Activated CD8-positive, alpha-beta memory T cell treated with anti-CD3 and anti-CD28 coated beads, Interleukin-2, amount 50 U/mL, for 4 hours (primary cell): ENCODE measurements around the gene DBF4B.
"Not testable (repeated sequence)": the region's sequence is repeated elsewhere in the genome, so short reads cannot be mapped to it uniquely, and the experiment has no call there.

ENCODE experiments used
- DNase-seq: peaks from one replicate; pipeline ENCODE4 v3.0.0-alpha.2; 2020

The DBF4B gene

GRCh38 chr17:44733753-44734152 is 25.3 kb downstream of the DBF4B start:
- DNase-seq: no peak

DNA sequence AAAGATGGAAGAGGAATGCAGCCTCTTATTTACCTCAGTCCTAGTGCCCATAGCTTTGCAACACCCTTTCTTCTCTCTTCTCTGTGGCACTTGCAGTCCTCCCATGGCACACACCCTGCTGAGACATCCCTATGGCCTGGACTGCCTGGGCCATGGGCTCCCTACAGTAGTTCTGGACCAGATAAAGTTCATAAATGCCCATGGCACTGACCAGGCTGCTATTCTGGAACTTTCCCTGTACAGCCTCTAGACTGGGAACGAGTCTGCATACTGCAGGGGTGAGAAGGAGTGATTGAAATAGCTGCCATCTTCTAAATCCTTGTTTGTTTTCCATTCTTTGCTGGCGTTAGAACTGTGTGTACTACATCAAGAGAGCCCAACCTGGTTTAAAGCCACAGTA is 25.8 kb downstream of the DBF4B start:
- DNase-seq: no peak

- DNase-seq: no peak
These were observed 28.2 kb downstream of the DBF4B start for GRCh38 chr17:44736551-44737240.

DNA sequence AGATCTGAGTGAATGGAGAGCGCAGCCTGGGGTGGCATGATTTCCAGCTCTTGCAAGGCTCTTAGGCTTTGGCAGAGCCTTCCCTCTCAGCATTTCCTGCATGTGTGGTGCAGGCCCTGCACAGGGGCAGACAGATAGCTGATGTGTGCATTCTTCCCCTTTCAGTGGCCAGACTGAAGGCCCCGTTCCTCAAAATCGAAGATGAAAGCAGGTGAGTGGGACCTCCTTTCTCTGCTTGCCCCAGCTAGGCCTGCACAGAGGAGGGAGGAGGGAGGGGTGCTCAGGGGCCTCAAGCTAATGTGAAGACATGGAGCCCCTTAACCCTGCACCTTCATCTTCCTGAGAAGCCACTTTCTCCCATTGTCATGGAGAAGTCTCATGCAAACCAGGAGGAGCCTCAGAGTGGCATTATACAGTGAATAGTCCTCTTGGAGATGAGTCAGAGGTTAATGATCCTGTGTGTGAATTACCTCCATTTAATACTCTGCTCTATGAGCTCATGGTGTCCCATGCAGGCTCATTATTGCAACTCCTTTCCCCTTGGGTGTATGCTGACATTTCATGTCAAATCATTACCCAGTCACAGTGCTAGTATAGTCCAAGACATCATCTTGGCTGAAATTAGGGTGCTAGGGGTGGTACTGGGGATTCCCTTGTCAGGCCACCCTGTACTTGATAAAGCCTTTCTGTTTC is 29.9 kb downstream of the DBF4B start:
- no peak for DNase-seq

- no peak for DNase-seq
These were observed 32.9 kb downstream of the DBF4B start for GRCh38 chr17:44741316-44741715.

DNA sequence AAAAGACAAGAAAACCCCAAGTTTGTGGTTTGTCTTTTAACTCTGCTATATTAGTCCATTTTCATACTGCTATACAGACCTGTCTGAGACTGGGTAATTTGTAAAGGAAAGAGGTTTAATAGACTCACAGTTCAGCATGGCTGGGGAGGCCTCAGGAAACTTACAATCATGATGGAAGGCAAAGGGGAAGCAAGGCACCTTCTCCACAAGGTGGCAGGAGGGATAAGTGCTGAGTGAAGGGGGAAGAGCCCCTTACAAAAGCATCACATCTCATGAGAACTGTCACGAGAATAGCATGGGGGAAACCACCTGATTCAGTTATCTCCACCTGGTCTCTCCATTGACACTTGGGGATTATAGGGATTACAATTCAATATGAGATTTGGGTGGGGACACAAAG is 36.8 kb downstream of the DBF4B start:
- no peak for DNase-seq

DNA sequence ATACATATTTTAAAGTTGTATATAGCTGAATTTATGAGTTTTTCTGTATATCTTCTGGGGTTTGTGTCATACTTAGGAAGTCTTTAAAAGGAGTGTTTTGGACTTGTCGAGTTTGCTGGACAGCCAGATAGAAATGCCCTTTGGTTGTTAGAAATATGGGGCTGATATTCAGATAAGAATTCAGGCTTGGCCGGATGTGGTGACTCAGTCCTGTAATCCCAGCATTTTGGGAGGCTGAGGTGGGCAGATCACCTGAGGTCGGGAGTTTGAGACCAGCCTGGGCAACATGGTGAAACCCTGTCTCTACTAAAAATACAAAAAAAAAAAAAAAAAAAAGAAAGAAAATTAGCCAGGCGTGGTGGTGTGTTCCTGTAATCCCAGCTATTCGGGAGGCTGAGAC is 37.3 kb downstream of the DBF4B start:
- not testable (repeated sequence) for DNase-seq

- DNase-seq: no peak
These were observed 39.1 kb downstream of the DBF4B start for GRCh38 chr17:44747566-44747965.

- DNase-seq: no peak
These were observed 40.9 kb downstream of the DBF4B start for GRCh38 chr17:44749076-44749979.

- DNase-seq: no peak
These were observed 41.5 kb downstream of the DBF4B start for GRCh38 chr17:44749980-44750318.

- DNase-seq: no peak
These were observed 42.9 kb downstream of the DBF4B start for GRCh38 chr17:44751331-44751730.

GRCh38 chr17:44751806-44752205 is 43.3 kb downstream of the DBF4B start:
- no peak for DNase-seq

DNA sequence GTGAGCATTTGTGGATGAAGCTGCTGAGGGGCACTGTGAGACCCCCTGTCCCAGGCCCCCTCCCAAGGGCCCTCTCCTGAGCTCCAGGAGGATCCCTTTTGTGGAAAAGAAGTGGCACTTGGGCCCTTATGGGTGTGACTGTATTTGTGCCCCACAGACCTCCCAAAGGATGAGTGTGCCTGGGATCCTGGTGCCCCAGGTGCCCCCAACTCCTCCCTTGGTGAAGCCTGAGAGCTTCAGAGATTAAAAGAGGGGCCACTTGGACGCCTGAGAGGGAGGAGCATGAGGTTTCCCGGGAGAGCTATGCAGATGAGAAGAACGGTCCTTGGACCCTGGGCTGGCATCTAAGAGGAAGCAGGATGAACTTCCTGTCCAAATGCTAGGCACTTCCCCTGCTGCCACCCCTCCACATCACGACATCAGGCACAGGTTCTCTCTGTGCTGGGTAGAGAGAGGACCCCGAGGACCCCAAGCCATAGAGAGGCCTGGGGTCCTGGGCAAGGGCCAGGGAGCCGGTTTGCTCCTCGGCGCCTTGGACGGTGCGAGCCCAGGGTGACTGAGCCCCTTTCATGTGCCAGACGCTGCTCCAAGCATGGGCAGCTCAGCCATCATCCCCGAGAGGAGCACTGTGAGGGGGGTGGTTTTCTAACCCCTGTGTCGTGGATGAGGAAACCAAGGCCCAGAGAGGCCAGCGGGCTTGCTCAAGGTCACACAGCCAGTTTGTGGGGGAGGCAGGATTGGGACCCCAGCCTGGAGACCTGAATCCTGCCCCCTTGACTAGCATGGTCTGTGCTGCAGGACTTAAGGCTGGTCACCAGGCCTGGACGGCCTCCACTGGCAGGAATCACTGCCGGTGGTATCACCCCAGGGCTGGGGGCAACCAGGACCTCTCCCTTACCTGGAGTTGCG is 44.7 kb downstream of the DBF4B start:
- DNase-seq: no peak

DNA sequence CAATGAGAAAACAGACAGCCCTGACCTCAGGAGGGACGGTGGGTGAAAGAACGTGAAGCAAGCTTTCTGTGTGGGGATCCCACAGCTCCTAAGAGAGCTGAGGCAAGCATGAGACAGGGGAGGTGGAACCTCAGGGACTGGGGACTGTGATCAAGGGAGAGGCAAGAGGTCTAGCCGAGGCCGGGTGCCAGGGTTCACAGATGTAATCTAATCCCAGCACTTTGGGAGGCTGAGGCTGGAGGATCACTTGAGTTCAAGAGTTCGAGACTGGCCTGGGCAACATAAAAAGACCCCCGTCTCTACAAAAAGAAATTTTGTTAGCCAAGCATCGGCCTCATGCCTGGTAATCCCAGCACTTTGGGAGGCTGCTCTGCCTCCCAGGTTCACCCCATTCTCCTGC is 45.8 kb downstream of the DBF4B start:
- no peak for DNase-seq

DNA sequence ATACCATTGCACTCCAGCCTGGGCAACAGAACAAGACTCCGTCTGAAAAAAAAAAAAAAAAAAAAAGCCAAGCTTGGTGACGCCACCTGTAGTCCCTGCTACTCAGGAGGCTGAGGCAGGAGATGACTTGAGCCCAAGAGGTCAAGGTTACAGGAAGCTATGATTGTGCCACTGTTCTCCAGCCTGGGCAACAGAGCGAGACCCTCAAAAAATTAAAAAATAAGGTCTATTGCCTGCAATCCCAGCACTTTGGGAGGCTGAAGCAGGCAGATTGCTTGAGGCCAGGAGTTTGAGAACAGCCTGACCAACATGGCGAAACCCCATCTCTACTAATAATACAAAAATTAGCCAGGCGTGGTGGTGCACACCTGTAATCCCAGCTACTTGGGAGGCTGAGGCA is 46.7 kb downstream of the DBF4B start:
- not testable (repeated sequence) for DNase-seq

- no peak for DNase-seq
These were observed 48.8 kb downstream of the DBF4B start for GRCh38 chr17:44757045-44757917.

GRCh38 chr17:44757918-44758413 is 49.5 kb downstream of the DBF4B start:
- no peak for DNase-seq

DNA sequence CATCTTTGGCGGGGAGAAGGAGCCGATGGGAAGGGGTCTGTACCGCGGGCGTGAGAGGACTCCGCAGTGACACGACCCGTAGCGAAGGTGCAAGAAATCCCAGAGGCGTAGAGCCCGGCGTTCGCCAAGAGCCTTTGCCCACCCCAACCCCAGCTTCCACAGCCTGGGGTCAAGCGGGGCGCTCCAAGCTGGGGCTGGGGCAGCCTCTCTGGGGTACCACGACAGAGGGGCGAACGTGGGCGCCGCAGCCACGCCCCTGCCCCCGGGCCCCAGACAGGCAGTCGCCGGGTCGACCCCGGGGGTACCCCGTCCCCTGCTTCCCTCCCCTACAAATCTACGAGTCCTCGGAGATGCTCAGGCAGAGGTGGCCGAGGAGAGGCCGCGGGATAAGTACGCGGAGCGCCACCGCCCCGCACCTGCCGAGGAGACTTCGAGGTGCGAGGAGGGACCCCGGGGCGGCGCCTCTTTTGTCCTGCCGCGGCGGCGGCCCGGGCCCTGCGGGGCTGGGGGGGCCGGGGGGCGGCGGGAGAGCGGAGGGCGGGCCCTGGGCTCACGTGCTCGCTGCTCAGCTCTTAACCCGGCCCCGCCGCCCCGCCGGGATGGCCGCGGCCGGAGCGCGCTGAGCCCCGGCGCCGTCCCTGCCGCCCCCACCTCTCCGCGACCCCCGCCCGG is 50.1 kb downstream of the DBF4B start, which contains the start of gene ADAM11:
ADAM11 (plus strand) TSS at position 575 of the 672 bp plus-strand sequence. CDS start 212 bp downstream, outside the sequence.
- DNase-seq: no peak

DNA sequence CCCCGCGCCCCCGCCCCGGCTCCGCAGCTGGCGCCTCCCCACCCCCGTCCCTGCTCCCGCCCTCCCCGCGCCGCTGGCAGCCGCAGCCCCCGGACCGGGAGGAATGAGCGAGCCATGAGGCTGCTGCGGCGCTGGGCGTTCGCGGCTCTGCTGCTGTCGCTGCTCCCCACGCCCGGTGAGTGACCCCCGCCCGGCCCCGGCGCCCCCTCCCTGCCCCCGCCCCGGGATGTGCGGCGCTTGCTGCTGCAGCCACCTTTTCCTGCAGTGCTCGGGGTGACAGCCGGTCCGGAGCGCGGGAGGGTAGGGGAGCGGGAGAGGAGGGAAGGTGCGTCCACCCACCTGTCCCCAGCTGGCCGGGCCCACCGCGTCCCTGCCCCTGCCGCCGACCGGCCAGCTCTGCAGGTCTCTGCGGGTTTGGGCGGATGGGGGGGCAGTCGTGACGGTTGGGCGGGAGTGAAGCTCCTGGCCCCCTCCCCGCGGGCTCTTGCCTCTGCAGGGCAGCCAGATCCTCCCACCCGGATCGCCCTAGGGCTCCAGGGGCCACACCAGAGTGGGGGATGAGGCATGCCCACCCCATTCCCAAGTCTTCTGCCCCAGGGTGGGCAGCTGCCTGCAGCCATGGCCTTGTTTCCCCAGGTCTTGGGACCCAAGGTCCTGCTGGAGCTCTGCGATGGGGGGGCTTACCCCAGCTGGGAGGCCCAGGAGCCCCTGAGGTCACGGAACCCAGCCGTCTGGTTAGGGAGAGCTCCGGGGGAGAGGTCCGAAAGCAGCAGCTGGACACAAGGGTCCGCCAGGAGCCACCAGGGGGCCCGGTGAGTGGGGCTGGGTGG is 50.8 kb downstream of the DBF4B start:
- DNase-seq: no peak

GRCh38 chr17:44759916-44760243 is 51.4 kb downstream of the DBF4B start:
- DNase-seq: no peak
